ENCODE measurements around the gene SUN1.

GRCh38 chr7:837001-837400 is 4.7 kb downstream of the SUN1 start:
- no peak for TF ChIP-seq CTCF (conservative IDR thresholded peaks at IDR 0.05; ENCODE audit: low read length)
- TF ChIP-seq EZH2phosphoT487 (IDR thresholded peaks at IDR 0.05; ENCODE audit: borderline replicate concordance, low read depth, low read length): no peak
